ENCODE data around the gene SERPINB8.

Gene SERPINB8

GRCh38 chr18:64019922-64020756 is 50.3 kb downstream of the SERPINB8 start:
- DNase-seq: no peak

GRCh38 chr18:64026350-64026749 is 56.5 kb downstream of the SERPINB8 start:
- no peak for DNase-seq

- DNase-seq: no peak
These were observed 58.2 kb downstream of the SERPINB8 start for GRCh38 chr18:64027931-64028695.

DNA sequence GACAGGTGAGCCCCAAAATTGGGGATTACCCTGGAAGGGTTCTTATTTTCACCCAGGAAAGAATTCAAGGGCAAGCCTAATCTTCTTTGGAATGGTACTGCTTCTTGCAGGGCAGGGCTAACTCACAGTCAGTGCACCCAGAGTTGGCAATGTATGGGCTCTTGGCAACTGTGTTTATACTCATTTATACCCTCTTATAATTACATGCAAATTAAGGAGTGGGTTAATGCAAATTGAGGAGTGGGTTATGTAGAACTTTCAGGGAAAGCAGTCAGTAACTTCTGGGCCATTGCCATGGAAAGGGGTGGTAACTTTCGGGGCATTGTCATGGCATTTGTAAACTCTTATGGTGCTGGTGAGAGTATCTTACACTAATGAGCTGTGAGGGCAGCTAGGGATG is 59.2 kb downstream of the SERPINB8 start:
- DNase-seq: no peak

DNA sequence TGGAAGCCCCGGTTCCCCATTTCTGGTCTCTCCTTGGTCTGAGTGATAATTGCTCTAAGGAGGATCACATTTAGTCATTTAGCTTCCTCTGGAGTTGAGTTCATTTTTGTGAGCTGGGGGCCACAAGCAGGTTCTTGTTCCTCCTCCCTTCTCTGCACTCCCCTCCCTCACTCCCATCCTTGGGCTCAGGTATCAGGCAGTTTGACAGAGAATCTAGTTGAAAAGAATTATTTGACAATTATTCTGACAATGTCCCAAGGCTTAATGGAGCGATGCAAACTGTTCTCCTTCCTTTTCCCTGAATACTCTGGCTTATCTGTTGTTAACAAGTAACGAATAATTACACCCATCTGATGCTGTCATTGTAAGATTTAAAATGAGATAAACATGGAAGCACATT is 61.5 kb downstream of the SERPINB8 start:
- DNase-seq: no peak

DNA sequence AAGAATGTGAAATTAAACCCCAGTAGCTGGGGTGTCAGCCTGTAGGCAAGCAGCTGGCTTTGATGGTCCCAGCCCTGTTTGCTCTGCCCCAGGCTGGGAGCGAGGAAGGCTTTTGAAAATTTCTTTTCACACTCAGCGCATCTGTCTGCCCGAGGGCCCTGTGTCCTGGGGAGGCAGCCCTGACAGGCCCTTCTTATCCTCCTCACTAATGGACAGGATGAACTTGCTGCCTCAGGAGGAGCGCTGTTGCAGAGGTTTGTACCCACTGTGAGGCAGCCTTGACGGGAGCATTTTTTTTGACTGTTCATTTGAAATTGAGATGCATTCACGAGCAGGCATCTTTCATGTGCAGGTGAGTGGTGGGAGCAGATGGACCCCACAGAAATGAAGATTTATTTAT is 62.4 kb downstream of the SERPINB8 start:
- DNase-seq: no peak

DNA sequence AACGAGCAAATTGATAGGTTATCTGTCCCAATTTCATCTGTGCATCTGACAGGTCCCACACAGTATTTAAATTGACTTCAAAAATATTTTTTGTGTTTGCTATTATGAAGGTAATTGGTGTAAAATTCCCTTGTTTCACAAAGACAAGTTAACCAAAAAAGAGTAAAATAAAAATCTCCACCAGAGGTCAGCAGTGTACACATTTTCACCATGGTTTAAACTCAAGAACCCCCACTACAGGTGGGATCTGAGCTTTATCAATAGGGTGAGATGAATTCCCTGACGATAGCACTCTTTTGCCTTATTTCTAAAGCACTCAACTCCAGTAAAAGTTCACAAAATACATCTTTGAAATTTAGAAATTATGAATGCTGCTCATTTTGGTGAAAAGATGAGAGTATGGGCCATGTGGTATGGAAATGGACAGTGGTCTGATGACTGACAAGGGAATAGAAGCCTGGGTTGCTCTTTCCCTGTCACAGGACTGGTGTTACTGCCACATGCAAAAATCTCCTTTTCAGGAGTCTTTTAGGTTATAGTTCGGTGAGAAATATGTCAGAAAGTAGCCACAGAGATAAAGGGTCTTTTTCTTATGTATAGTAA is 68.0 kb downstream of the SERPINB8 start:
- DNase-seq: peak; percentile 22 to 34

All from SHP77 (cell line).